Measurements from ENCODE around the gene TNFRSF18.

Gene TNFRSF18

GRCh38 chr1:1230656-1231399, 24.4 kb upstream of the TNFRSF18 start:
- DNase-seq = peak; percentile 74
- in situ Hi-C loops (cut with HindIII; ENCODE audit: low pct_ligation_motif_present, low pct_unique_long_range_greater_than_20kb, low sequenced_read_pairs) = no loop called here

GRCh38 chr1:1229770-1230169, 23.4 kb upstream of the TNFRSF18 start:
- DNase-seq = no peak
- in situ Hi-C loops (cut with HindIII; ENCODE audit: low pct_ligation_motif_present, low pct_unique_long_range_greater_than_20kb, low sequenced_read_pairs) = no loop called here

- DNase-seq = no peak
- in situ Hi-C loops (cut with HindIII; ENCODE audit: low pct_ligation_motif_present, low pct_unique_long_range_greater_than_20kb, low sequenced_read_pairs) = no loop called here
Measured at GRCh38 chr1:1228596-1229321, 22.4 kb upstream of the TNFRSF18 start.

GRCh38 chr1:1228187-1228586, 21.8 kb upstream of the TNFRSF18 start:
- in situ Hi-C loops (cut with HindIII; ENCODE audit: low pct_ligation_motif_present, low pct_unique_long_range_greater_than_20kb, low sequenced_read_pairs) = no loop called here
- DNase-seq = no peak

- in situ Hi-C loops (cut with HindIII; ENCODE audit: low pct_ligation_motif_present, low pct_unique_long_range_greater_than_20kb, low sequenced_read_pairs) = no loop called here
- no peak for DNase-seq
Measured at GRCh38 chr1:1227386-1227785, 21.0 kb upstream of the TNFRSF18 start.

- in situ Hi-C loops (cut with HindIII; ENCODE audit: low pct_ligation_motif_present, low pct_unique_long_range_greater_than_20kb, low sequenced_read_pairs) = no loop called here
- DNase-seq = no peak
Measured at GRCh38 chr1:1226566-1227362, 20.4 kb upstream of the TNFRSF18 start.

- in situ Hi-C loops (cut with HindIII; ENCODE audit: low pct_ligation_motif_present, low pct_unique_long_range_greater_than_20kb, low sequenced_read_pairs) = no loop called here
Measured at GRCh38 chr1:1225913-1226312, 19.5 kb upstream of the TNFRSF18 start.

GRCh38 chr1:1225238-1225845, 18.9 kb upstream of the TNFRSF18 start:
- DNase-seq = no peak

More at GRCh38 chr1:1225913-1226312, 19.5 kb upstream of the TNFRSF18 start:
- DNase-seq = no peak

GRCh38 chr1:1223891-1224290, 17.5 kb upstream of the TNFRSF18 start:
- DNase-seq = no peak
- in situ Hi-C loops (cut with HindIII; ENCODE audit: low pct_ligation_motif_present, low pct_unique_long_range_greater_than_20kb, low sequenced_read_pairs) = no loop called here

More at GRCh38 chr1:1225238-1225845, 18.9 kb upstream of the TNFRSF18 start:
- in situ Hi-C loops (cut with HindIII; ENCODE audit: low pct_ligation_motif_present, low pct_unique_long_range_greater_than_20kb, low sequenced_read_pairs) = no loop called here

- in situ Hi-C loops (cut with HindIII; ENCODE audit: low pct_ligation_motif_present, low pct_unique_long_range_greater_than_20kb, low sequenced_read_pairs) = no loop called here
- no peak for DNase-seq
Measured at GRCh38 chr1:1223321-1223720, 16.9 kb upstream of the TNFRSF18 start.

GRCh38 chr1:1222575-1223225, 16.3 kb upstream of the TNFRSF18 start:
- in situ Hi-C loops (cut with HindIII; ENCODE audit: low pct_ligation_motif_present, low pct_unique_long_range_greater_than_20kb, low sequenced_read_pairs) = no loop called here
- no peak for DNase-seq

- DNase-seq = no peak
- in situ Hi-C loops (cut with HindIII; ENCODE audit: low pct_ligation_motif_present, low pct_unique_long_range_greater_than_20kb, low sequenced_read_pairs) = no loop called here
Measured at GRCh38 chr1:1221887-1222574, 15.6 kb upstream of the TNFRSF18 start.

GRCh38 chr1:1220197-1220596, 13.8 kb upstream of the TNFRSF18 start:
- DNase-seq = no peak
- in situ Hi-C loops (cut with HindIII; ENCODE audit: low pct_ligation_motif_present, low pct_unique_long_range_greater_than_20kb, low sequenced_read_pairs) = no loop called here

GRCh38 chr1:1219341-1219740, 12.9 kb upstream of the TNFRSF18 start:
- in situ Hi-C loops (cut with HindIII; ENCODE audit: low pct_ligation_motif_present, low pct_unique_long_range_greater_than_20kb, low sequenced_read_pairs) = no loop called here
- no peak for DNase-seq

GRCh38 chr1:1218524-1219200, 12.3 kb upstream of the TNFRSF18 start:
- no peak for DNase-seq
- in situ Hi-C loops (cut with HindIII; ENCODE audit: low pct_ligation_motif_present, low pct_unique_long_range_greater_than_20kb, low sequenced_read_pairs) = no loop called here

- no peak for DNase-seq
- in situ Hi-C loops (cut with HindIII; ENCODE audit: low pct_ligation_motif_present, low pct_unique_long_range_greater_than_20kb, low sequenced_read_pairs) = no loop called here
Measured at GRCh38 chr1:1217621-1218523, 11.5 kb upstream of the TNFRSF18 start.
